GM18505 (cell line): Measurements from ENCODE around the gene MERTK.

Experiments
- ATAC-seq: cut with Tn5 transposase; IDR thresholded peaks from one replicate; pipeline ENCODE4 v1.9.1; 2021; ENCODE audit not compliant: unreplicated experiment
- POLR2A ChIP-seq: IDR thresholded peaks from 4 replicates; pipeline ENCODE4 v1.6.1; 2011; ENCODE audit warnings: borderline replicate concordance; ENCODE audit not compliant: insufficient read depth, insufficient read length; ENCODE audit errors: extremely low read depth

MERTK gene

GRCh38 chr2:111967018-111967417, 68.6 kb downstream of the MERTK start:
- no peak for ATAC-seq
- no peak for TF ChIP-seq POLR2A

GRCh38 chr2:111970453-111970852, 72.0 kb downstream of the MERTK start:
- no peak for ATAC-seq
- no peak for TF ChIP-seq POLR2A

GRCh38 chr2:111972955-111973565, 74.7 kb downstream of the MERTK start:
- TF ChIP-seq POLR2A = no peak
- no peak for ATAC-seq

GRCh38 chr2:111973701-111974100, 75.3 kb downstream of the MERTK start:
- ATAC-seq = no peak
- no peak for TF ChIP-seq POLR2A

GRCh38 chr2:111975053-111975552, 76.7 kb downstream of the MERTK start:
- no peak for ATAC-seq
- no peak for TF ChIP-seq POLR2A

GRCh38 chr2:111975819-111976218, 77.4 kb downstream of the MERTK start:
- no peak for ATAC-seq
- no peak for TF ChIP-seq POLR2A

GRCh38 chr2:111977240-111977639, 78.8 kb downstream of the MERTK start:
- no peak for ATAC-seq
- no peak for TF ChIP-seq POLR2A

GRCh38 chr2:111978452-111979170, 80.2 kb downstream of the MERTK start:
- no peak for TF ChIP-seq POLR2A
- no peak for ATAC-seq

GRCh38 chr2:111981666-111982065, 83.3 kb downstream of the MERTK start:
- no peak for ATAC-seq
- no peak for TF ChIP-seq POLR2A

GRCh38 chr2:111982822-111983221, 84.4 kb downstream of the MERTK start:
- TF ChIP-seq POLR2A = no peak
- no peak for ATAC-seq

GRCh38 chr2:111983478-111984212, 85.2 kb downstream of the MERTK start:
- no peak for TF ChIP-seq POLR2A
- ATAC-seq = no peak

GRCh38 chr2:111984213-111984604, 85.8 kb downstream of the MERTK start:
- ATAC-seq = no peak
- TF ChIP-seq POLR2A = no peak

- TF ChIP-seq POLR2A = no peak
- no peak for ATAC-seq
Observed at GRCh38 chr2:111985514-111985913, 87.1 kb downstream of the MERTK start.
